Measurements from ENCODE around the gene CGB2. TPM values are rescaled to one million over a fixed set of nuclear protein-coding genes. Genes with fewer than 3 reads are reported as not detected.

Gene CGB2
- total RNA-seq, 1 experiment from 2014 or later: not detected

- Histone ChIP-seq H3K27ac (no peak within 1 kb of the TSS), H3F3A (ENCODE audit: insufficient read depth, low read depth) (peaks cover 18% of the 10 kb centered on the region), H3K4me3 (peak within 1 kb of the TSS; percentile 63), H3K79me2 (ENCODE audit: low read depth) (no peaks in the 10 kb centered on the region), H4K20me1 (ENCODE audit: insufficient read depth) (no peaks in the 10 kb centered on the region), H3K36me3 (ENCODE audit: low read depth) (no peaks in the 10 kb centered on the region), H3K4me1 (replicated peaks; ENCODE audit: insufficient read depth) (0 out of 2 replicates have a peak, but pooled peaks cover 10% of the 10 kb centered on the region), H2AFZ (peak within 1 kb of the TSS; percentile 94), H3K9me3 (ENCODE audit: insufficient read depth, low read depth) (no peaks in the 10 kb centered on the region), H3K27me3 (ENCODE audit: insufficient read depth, low read depth) (no peaks in the 10 kb centered on the region), H3K9me2 (ENCODE audit: insufficient read depth) (no peaks in the 10 kb centered on the region), H3K4me2 (peak within 1 kb of the TSS; percentile 94)
- intact Hi-C loops (cut with micrococcal nuclease; ENCODE audit: unreplicated experiment): loop anchor here (5.0 kb wide), 1 partner anchor 40 kb away; the partner anchor contains the start of gene LHB
- no TSS peak for BruUV-seq (replicated peaks)
- TF ChIP-seq, protein P1, sequence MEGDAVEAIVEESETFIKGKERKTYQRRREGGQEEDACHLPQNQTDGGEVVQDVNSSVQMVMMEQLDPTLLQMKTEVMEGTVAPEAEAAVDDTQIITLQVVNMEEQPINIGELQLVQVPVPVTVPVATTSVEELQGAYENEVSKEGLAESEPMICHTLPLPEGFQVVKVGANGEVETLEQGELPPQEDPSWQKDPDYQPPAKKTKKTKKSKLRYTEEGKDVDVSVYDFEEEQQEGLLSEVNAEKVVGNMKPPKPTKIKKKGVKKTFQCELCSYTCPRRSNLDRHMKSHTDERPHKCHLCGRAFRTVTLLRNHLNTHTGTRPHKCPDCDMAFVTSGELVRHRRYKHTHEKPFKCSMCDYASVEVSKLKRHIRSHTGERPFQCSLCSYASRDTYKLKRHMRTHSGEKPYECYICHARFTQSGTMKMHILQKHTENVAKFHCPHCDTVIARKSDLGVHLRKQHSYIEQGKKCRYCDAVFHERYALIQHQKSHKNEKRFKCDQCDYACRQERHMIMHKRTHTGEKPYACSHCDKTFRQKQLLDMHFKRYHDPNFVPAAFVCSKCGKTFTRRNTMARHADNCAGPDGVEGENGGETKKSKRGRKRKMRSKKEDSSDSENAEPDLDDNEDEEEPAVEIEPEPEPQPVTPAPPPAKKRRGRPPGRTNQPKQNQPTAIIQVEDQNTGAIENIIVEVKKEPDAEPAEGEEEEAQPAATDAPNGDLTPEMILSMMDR (conservative IDR thresholded peaks at IDR 0.05): no peak
- TF ChIP-seq EZH2 (IDR thresholded peaks at IDR 0.05; ENCODE audit: low read depth): no peak
- ChIA-PET CTCF (interaction anchor here (1.0 kb wide), 1 partner anchor 65 kb away, joined by 3 read pairs; the partner anchor contains the start of gene GYS1), POLR2A (ENCODE audit: unreplicated experiment) (interaction anchor here (0.6 to 0.7 kb wide), 3 partner anchors 64 to 948 kb away, joined by 3 to 4 read pairs (median 3); partner anchors contain the start of gene GYS1)
- DNase-seq: peak in 1 of 2 experiments; percentile 81
Observed at GRCh38 chr19:49057636-49058234, 26.0 kb downstream of the CGB2 start, which contains the start of gene CGB7. Gene CGB7 (minus strand): TSS chr19:49057749. CDS start chr19:49055375, 2,374 bp downstream.

DNA sequence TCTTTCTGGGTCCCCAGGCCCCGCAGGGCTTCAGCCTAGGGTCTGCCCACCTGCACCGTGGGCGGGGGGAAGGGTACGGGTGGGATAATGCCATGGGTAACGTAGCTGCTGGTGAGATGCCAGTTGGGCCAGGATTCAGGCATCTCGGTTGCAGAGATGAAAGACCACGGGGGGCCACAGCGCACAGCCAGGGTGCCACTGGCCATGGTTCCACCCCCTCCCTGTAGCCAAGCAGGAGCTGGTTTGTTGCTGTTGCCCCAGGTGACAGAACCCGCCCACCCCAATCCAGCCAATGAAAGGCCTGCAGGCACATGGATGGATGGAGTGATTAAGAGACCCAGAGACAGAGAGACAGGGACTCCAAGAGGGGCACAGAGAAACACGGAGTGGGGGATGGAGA lies 26.9 kb downstream of the CGB2 start:
- H3F3A ChIP-seq (ENCODE audit: insufficient read depth, low read depth): peaks cover 23% of the 10 kb centered on the region
- H3K9me2 ChIP-seq (ENCODE audit: insufficient read depth): no peaks in the 10 kb centered on the region
- no TSS peak for BruUV-seq (replicated peaks)
- no peaks in the 10 kb centered on the region for H3K79me2 ChIP-seq (ENCODE audit: low read depth)
- H3K27me3 ChIP-seq (ENCODE audit: insufficient read depth, low read depth): no peaks in the 10 kb centered on the region
- POLR2A ChIA-PET (ENCODE audit: unreplicated experiment): no interaction called here
- H3K4me3 ChIP-seq: no peak overlapping the region
- no peak for TF ChIP-seq EZH2 (IDR thresholded peaks at IDR 0.05; ENCODE audit: low read depth)
- TF ChIP-seq, protein P1 (conservative IDR thresholded peaks at IDR 0.05): no peak
- H4K20me1 ChIP-seq (ENCODE audit: insufficient read depth): no peaks in the 10 kb centered on the region
- CTCF ChIA-PET: no interaction called here
- H3K36me3 ChIP-seq (ENCODE audit: low read depth): no peaks in the 10 kb centered on the region
- H2AFZ ChIP-seq: no peak overlapping the region
- no peak for DNase-seq
- H3K9me3 ChIP-seq (ENCODE audit: insufficient read depth, low read depth): no peaks in the 10 kb centered on the region
- H3K27ac ChIP-seq: no peak overlapping the region
- intact Hi-C loops (cut with micrococcal nuclease; ENCODE audit: unreplicated experiment): loop anchor here (5.0 kb wide), 1 partner anchor 41 kb away; the partner anchor contains the start of gene LHB
- 0 out of 2 replicates have a peak, but pooled peaks cover 10% of the 10 kb centered on the region for H3K4me1 ChIP-seq (replicated peaks; ENCODE audit: insufficient read depth)
- H3K4me2 ChIP-seq: no peak overlapping the region

DNA sequence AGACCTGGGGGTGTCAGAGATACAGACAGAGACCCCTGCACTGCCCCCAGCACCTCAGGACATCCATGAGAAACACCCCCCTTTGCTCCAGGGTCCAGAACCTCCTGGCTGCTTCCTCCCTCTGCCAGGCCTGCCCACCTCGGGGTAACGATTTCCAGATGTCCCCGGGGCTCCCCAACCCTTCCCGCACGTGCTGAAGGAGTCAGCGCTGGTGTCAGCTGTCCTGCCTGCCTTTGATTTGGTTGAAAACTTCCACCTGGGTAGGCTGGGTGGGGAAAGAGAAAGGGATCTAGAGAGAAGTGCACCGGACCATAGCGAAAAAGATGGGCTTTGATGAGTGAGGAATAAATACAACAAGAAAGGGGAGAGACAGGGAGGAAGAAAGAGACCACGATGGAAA lies 27.4 kb downstream of the CGB2 start:
- Histone ChIP-seq H3K4me1 (replicated peaks; ENCODE audit: insufficient read depth) (0 out of 2 replicates have a peak, but pooled peaks cover 12% of the 10 kb centered on the region), H3K36me3 (ENCODE audit: low read depth) (no peaks in the 10 kb centered on the region), H3F3A (ENCODE audit: insufficient read depth, low read depth) (peaks cover 28% of the 10 kb centered on the region), H3K27me3 (ENCODE audit: insufficient read depth, low read depth) (no peaks in the 10 kb centered on the region), H4K20me1 (ENCODE audit: insufficient read depth) (no peaks in the 10 kb centered on the region), H3K9me3 (ENCODE audit: insufficient read depth, low read depth) (no peaks in the 10 kb centered on the region), H3K4me3 (no peak overlapping the region), H3K4me2 (no peak overlapping the region), H3K27ac (no peak overlapping the region), H2AFZ (no peak overlapping the region), H3K9me2 (ENCODE audit: insufficient read depth) (no peaks in the 10 kb centered on the region), H3K79me2 (ENCODE audit: low read depth) (no peaks in the 10 kb centered on the region)
- CTCF ChIA-PET: no interaction called here
- no peak for TF ChIP-seq EZH2 (IDR thresholded peaks at IDR 0.05; ENCODE audit: low read depth)
- TF ChIP-seq, protein P1 (conservative IDR thresholded peaks at IDR 0.05): no peak
- POLR2A ChIA-PET (ENCODE audit: unreplicated experiment): no interaction called here
- no TSS peak for BruUV-seq (replicated peaks)
- intact Hi-C loops (cut with micrococcal nuclease; ENCODE audit: unreplicated experiment): loop anchor here (5.0 kb wide), 1 partner anchor 42 kb away; the partner anchor contains the start of gene LHB
- no peak for DNase-seq

Measured in PC-9 (cell line).